Measurements from ENCODE around the gene CYP3A5.
"Not testable (repeated sequence)": the region's sequence is repeated elsewhere in the genome, so short reads cannot be mapped to it uniquely, and the experiment has no call there.

CYP3A5 gene

GRCh38 chr7:99651290-99651689, 28.5 kb downstream of the CYP3A5 start:
- Histone ChIP-seq H3K9me3 (ENCODE audit: low read depth, low read length) (no peaks in the 10 kb centered on the region), H3K4me3 (no peak overlapping the region), H3K27ac (no peak overlapping the region), H3K9ac (ENCODE audit: insufficient read length) (no peak overlapping the region), H3K36me3 (ENCODE audit: insufficient read depth, low read length) (no peaks in the 10 kb centered on the region)
- DNase-seq (ENCODE audit: low read depth, low spot score), result no peak
- TF ChIP-seq POLR2AphosphoS5 (IDR thresholded peaks at IDR 0.05; ENCODE audit: borderline replicate concordance, low read depth, low read length), result no peak
- TF ChIP-seq EZH2 (IDR thresholded peaks at IDR 0.05), result no peak
- TF ChIP-seq FOXP2 (optimal IDR thresholded peaks at IDR 0.05; ENCODE audit: control extremely low read depth, extremely low read length, insufficient read depth), result no peak

- peaks cover 12% of the 10 kb centered on the region; the same call in 1 of the 2 replicates for H3K36me3 ChIP-seq (ENCODE audit: insufficient read depth, low read length)
- H3K9ac ChIP-seq (ENCODE audit: insufficient read length), result no peak overlapping the region
- H3K9me3 ChIP-seq (ENCODE audit: low read depth, low read length), result no peaks in the 10 kb centered on the region
- H3K4me3 ChIP-seq, result no peak overlapping the region
- no peak for TF ChIP-seq FOXP2 (optimal IDR thresholded peaks at IDR 0.05; ENCODE audit: control extremely low read depth, extremely low read length, insufficient read depth)
- no peak for TF ChIP-seq POLR2AphosphoS5 (IDR thresholded peaks at IDR 0.05; ENCODE audit: borderline replicate concordance, low read depth, low read length)
- no peak for TF ChIP-seq EZH2 (IDR thresholded peaks at IDR 0.05)
- no peak for DNase-seq (ENCODE audit: low read depth, low spot score)
- H3K27ac ChIP-seq, result no peak overlapping the region
These were observed 31.0 kb downstream of the CYP3A5 start for GRCh38 chr7:99648843-99649242.

GRCh38 chr7:99645590-99645989, 34.2 kb downstream of the CYP3A5 start:
- TF ChIP-seq EZH2 (IDR thresholded peaks at IDR 0.05) (no peak), POLR2AphosphoS5 (IDR thresholded peaks at IDR 0.05; ENCODE audit: borderline replicate concordance, low read depth, low read length) (no peak), FOXP2 (optimal IDR thresholded peaks at IDR 0.05; ENCODE audit: control extremely low read depth, extremely low read length, insufficient read depth) (no peak)
- H3K27ac ChIP-seq, result no peak overlapping the region
- H3K9me3 ChIP-seq (ENCODE audit: low read depth, low read length), result no peaks in the 10 kb centered on the region
- peaks cover 12% of the 10 kb centered on the region; the same call in 1 of the 2 replicates for H3K36me3 ChIP-seq (ENCODE audit: insufficient read depth, low read length)
- no peak overlapping the region for H3K4me3 ChIP-seq
- no peak overlapping the region for H3K9ac ChIP-seq (ENCODE audit: insufficient read length)
- DNase-seq (ENCODE audit: low read depth, low spot score), result no peak

GRCh38 chr7:99644431-99644830, 35.4 kb downstream of the CYP3A5 start:
- no peak for TF ChIP-seq FOXP2 (optimal IDR thresholded peaks at IDR 0.05; ENCODE audit: control extremely low read depth, extremely low read length, insufficient read depth)
- TF ChIP-seq EZH2 (IDR thresholded peaks at IDR 0.05), result no peak
- TF ChIP-seq POLR2AphosphoS5 (IDR thresholded peaks at IDR 0.05; ENCODE audit: borderline replicate concordance, low read depth, low read length), result no peak
- Histone ChIP-seq H3K4me3 (no peak overlapping the region), H3K27ac (no peak overlapping the region), H3K9ac (ENCODE audit: insufficient read length) (no peak overlapping the region), H3K9me3 (ENCODE audit: low read depth, low read length) (no peaks in the 10 kb centered on the region), H3K36me3 (ENCODE audit: insufficient read depth, low read length) (peaks cover 12% of the 10 kb centered on the region; the same call in 1 of the 2 replicates)
- no peak for DNase-seq (ENCODE audit: low read depth, low spot score)

GRCh38 chr7:99643464-99643863, 36.3 kb downstream of the CYP3A5 start:
- Histone ChIP-seq H3K9ac (ENCODE audit: insufficient read length) (no peak overlapping the region), H3K36me3 (ENCODE audit: insufficient read depth, low read length) (peaks cover 12% of the 10 kb centered on the region; the same call in 1 of the 2 replicates), H3K27ac (no peak overlapping the region), H3K9me3 (ENCODE audit: low read depth, low read length) (no peaks in the 10 kb centered on the region), H3K4me3 (no peak overlapping the region)
- no peak for DNase-seq (ENCODE audit: low read depth, low spot score)
- no peak for TF ChIP-seq POLR2AphosphoS5 (IDR thresholded peaks at IDR 0.05; ENCODE audit: borderline replicate concordance, low read depth, low read length)
- TF ChIP-seq EZH2 (IDR thresholded peaks at IDR 0.05), result no peak
- no peak for TF ChIP-seq FOXP2 (optimal IDR thresholded peaks at IDR 0.05; ENCODE audit: control extremely low read depth, extremely low read length, insufficient read depth)

- DNase-seq (ENCODE audit: low read depth, low spot score), result no peak
- Histone ChIP-seq H3K36me3 (ENCODE audit: insufficient read depth, low read length) (peaks cover 12% of the 10 kb centered on the region; the same call in 1 of the 2 replicates), H3K9me3 (ENCODE audit: low read depth, low read length) (no peaks in the 10 kb centered on the region), H3K9ac (ENCODE audit: insufficient read length) (no peak overlapping the region), H3K27ac (no peak overlapping the region), H3K4me3 (no peak overlapping the region)
- TF ChIP-seq FOXP2 (optimal IDR thresholded peaks at IDR 0.05; ENCODE audit: control extremely low read depth, extremely low read length, insufficient read depth), result no peak
- no peak for TF ChIP-seq POLR2AphosphoS5 (IDR thresholded peaks at IDR 0.05; ENCODE audit: borderline replicate concordance, low read depth, low read length)
- no peak for TF ChIP-seq EZH2 (IDR thresholded peaks at IDR 0.05)
These were observed 37.8 kb downstream of the CYP3A5 start for GRCh38 chr7:99642027-99642426.

GRCh38 chr7:99639267-99639666, 40.5 kb downstream of the CYP3A5 start:
- H3K9ac ChIP-seq (ENCODE audit: insufficient read length), result no peak overlapping the region
- no peak for TF ChIP-seq EZH2 (IDR thresholded peaks at IDR 0.05)
- TF ChIP-seq FOXP2 (optimal IDR thresholded peaks at IDR 0.05; ENCODE audit: control extremely low read depth, extremely low read length, insufficient read depth), result no peak
- TF ChIP-seq POLR2AphosphoS5 (IDR thresholded peaks at IDR 0.05; ENCODE audit: borderline replicate concordance, low read depth, low read length), result no peak
- DNase-seq (ENCODE audit: low read depth, low spot score), result no peak
- no peak overlapping the region for H3K27ac ChIP-seq
- H3K36me3 ChIP-seq (ENCODE audit: insufficient read depth, low read length), result no peaks in the 10 kb centered on the region
- H3K4me3 ChIP-seq, result no peak overlapping the region
- no peaks in the 10 kb centered on the region for H3K9me3 ChIP-seq (ENCODE audit: low read depth, low read length)

- Histone ChIP-seq H3K9me3 (ENCODE audit: low read depth, low read length) (no peaks in the 10 kb centered on the region), H3K36me3 (ENCODE audit: insufficient read depth, low read length) (no peaks in the 10 kb centered on the region), H3K9ac (ENCODE audit: insufficient read length) (no peak overlapping the region), H3K4me3 (no peak overlapping the region), H3K27ac (no peak overlapping the region)
- no peak for DNase-seq (ENCODE audit: low read depth, low spot score)
- TF ChIP-seq POLR2AphosphoS5 (IDR thresholded peaks at IDR 0.05; ENCODE audit: borderline replicate concordance, low read depth, low read length) (no peak), EZH2 (IDR thresholded peaks at IDR 0.05) (no peak), FOXP2 (optimal IDR thresholded peaks at IDR 0.05; ENCODE audit: control extremely low read depth, extremely low read length, insufficient read depth) (no peak)
These were observed 41.1 kb downstream of the CYP3A5 start for GRCh38 chr7:99638731-99639130.

GRCh38 chr7:99637414-99637813, 42.4 kb downstream of the CYP3A5 start:
- not testable (repeated sequence) for H3K4me3 ChIP-seq; H3K27ac ChIP-seq; DNase-seq (ENCODE audit: low read depth, low spot score); H3K9ac ChIP-seq (ENCODE audit: insufficient read length); H3K36me3 ChIP-seq (ENCODE audit: insufficient read depth, low read length); H3K9me3 ChIP-seq (ENCODE audit: low read depth, low read length)

Data from SK-N-MC (cell line).